GM21825 (cell line): ENCODE measurements around the gene ASIC2.

Source experiments
- ATAC-seq: cut with Tn5 transposase; IDR thresholded peaks from one replicate; pipeline ENCODE4 v1.9.1; 2021; ENCODE audit warnings: mild to moderate bottlenecking, moderate library complexity; ENCODE audit not compliant: unreplicated experiment

ASIC2 gene

GRCh38 chr17:33205552-33205951, 87.5 kb downstream of the ASIC2 start:
- no peak for ATAC-seq

GRCh38 chr17:33204701-33205100, 88.4 kb downstream of the ASIC2 start:
- ATAC-seq, result no peak

GRCh38 chr17:33204156-33204555, 88.9 kb downstream of the ASIC2 start:
- ATAC-seq, result no peak

GRCh38 chr17:33202796-33203495, 90.1 kb downstream of the ASIC2 start:
- ATAC-seq, result no peak

DNA sequence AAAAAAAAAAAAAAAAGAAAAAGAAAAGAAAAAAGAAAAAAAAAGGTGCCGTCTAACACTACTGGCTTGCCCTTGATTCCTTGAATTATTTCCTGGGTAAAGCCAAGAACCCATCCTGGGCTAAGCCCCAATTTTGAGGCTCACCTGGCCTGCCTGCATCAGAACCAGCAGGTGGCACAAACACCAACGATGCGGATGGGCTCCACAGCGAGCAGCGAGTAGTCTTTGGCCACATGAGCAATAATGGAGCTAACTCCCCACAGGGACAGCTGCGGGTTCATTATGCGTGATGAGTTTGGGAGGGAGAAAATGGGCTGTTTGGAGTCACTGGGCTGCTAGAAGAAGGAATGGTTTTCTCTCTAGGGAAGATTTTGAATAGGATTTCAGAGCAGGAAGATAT, 91.1 kb downstream of the ASIC2 start:
- no peak for ATAC-seq

DNA sequence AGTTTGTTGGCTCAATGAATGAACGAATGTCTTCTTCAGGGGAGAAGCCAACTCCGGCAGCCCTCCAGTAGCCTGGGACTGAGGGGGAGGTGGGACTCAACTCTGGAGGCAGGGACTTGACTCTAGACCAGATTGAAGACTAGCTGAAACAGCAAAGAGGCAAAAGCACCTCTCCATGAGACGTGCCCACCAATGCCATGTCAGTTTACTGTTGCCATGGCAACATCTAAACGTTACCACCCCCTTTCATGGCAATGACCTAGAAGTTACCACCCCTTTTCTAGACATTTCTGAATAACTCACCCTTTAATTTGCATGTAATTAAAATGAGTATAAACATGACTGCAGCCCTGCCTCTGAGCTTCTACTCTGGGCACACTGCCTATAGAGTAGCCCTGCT, 91.8 kb downstream of the ASIC2 start:
- ATAC-seq, result no peak

DNA sequence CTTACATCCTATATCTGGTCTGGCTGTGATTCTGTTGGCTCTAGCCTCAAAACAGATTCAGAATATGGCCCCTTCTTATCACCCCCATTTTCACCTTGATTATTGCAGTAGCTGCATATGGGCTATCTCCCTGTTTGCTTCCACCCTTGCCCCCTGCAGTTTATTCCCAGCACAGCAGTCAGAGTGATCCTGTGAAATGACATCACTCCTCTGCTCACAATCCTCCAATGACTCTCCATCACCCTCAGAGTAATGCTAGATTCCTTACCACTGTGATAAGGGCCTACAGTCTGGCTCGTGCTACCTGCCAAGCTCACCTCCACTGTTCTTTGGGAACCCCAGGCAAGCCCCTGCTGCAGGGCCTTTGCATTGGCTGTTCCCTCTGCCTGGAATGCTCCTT, 92.5 kb downstream of the ASIC2 start:
- no peak for ATAC-seq

GRCh38 chr17:33199571-33200510, 93.3 kb downstream of the ASIC2 start:
- ATAC-seq, result no peak

- no peak for ATAC-seq
Measured at GRCh38 chr17:33198954-33199353, 94.1 kb downstream of the ASIC2 start.

DNA sequence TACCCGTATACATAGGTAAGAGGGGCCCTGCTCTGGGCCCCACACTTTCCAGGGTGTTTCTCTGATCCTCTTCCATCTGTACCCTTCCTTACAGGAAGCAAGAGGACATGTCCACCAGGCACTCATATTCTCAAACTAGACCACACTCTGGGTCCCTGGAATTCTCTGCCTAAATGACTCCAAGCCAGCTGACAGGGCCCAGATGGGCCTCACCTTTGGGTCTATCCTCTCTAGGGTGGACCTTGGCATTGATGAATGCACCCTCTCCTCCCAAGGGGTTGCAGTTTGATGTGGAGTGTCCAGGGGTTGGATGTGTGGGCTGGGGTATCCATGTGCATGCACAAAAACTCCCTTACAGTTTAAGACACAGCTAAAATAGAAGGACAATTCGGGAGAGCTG, 95.8 kb downstream of the ASIC2 start:
- ATAC-seq, result no peak

DNA sequence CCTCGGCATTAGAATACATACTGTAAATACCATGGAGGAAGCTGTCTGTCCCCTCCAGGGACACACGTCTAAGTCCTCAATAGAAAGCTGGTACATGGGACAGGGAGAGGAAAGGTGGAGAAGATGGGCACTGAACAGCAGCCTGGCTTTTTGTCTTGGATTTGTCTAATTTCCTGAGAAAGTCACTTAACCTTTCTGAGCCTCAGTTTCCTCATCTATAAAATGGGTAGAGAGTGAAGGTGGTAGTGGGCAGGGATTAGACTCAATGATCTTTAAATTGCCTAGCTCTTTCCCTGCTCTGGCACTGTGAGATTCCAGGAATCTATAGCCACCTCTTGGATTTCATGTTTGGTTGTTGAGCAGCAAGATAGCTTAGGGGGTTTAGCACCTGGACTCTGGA, 96.2 kb downstream of the ASIC2 start:
- no peak for ATAC-seq

DNA sequence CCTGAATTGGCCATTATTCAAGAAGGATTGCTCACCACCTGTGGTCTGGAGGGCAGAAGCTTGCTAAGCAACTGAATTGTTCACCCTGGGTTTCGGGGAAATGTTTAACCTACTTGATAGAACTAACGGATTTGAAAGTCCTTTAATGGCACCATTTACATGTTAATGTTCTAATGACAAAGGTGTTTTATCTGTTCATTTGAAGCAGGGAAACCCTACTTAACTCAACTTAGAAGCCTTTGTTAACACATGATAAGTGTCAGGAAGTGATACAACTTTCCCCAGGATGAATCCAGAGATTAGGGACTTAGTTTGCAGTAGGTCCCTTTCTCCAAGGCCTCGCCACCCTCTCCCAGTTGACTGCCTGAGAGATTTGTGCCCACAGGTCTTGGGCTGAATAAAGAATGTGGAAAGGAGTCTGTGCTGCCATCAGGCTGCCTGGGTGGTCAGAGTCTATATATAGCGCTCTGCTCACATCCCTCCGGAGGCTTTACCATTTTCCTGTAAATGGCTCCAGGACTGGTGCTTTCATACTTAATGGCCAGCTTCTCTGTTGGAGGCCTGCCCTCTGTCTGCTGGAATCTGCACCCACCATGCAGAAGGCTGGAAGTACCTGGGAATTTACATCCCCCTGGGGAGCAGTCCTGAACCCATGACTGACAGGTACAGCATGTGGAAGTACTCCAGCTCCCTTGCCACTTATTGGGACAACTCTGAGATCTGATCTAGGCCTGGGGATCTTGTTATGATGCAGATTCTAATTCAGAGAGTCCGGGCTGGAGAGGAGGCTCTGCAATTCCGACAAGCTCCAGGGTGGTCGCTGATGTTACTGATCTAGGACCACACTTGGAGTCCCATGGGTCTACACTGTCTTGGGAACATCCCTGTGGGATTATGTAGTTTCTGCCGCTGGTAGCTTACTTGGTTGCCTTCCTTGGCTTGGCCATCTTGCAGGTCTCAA, 99.9 kb downstream of the ASIC2 start:
- no peak for ATAC-seq

- ATAC-seq, result no peak
Measured at GRCh38 chr17:33183487-33184026, 109.5 kb downstream of the ASIC2 start.

DNA sequence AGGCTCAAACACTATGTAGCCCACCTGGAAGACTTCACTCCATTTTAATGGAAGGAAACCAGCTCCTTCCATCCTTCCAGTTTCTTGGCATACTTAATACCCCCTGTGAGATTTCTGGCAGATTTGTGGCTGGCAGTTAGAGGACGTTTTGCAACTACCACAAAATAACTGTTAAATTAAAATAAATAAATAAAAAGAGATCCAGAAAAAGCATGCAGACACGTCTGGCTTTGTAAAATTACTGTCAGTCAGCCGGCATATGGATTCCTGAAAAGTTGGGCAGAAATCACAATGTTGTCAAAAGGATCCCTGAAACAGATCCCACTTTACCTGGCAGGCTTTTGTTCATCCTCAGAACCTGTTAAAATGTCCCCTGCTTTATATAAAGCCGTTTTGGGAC, 113.9 kb downstream of the ASIC2 start:
- ATAC-seq, result no peak

- no peak for ATAC-seq
Measured at GRCh38 chr17:33178681-33179080, 114.4 kb downstream of the ASIC2 start.

DNA sequence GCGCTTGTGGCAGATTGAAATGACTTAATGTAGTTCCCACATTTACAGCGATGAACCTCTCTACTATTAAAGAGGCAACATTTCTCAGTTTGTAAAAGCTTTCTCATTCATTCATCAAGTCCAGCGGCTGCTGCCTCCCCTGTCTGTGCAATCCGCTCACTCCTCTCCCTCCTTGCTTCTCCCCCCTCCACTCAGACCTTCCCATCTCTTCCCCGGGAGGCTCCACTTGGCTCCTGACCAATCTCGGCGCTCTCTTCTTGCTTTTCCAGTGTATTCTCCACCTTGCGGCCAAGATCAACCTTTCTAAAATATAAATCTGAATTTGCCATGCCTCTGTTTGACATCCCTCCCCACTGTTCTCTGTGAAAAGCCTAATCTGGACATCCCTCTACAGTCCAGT, 117.5 kb downstream of the ASIC2 start:
- ATAC-seq, result no peak

DNA sequence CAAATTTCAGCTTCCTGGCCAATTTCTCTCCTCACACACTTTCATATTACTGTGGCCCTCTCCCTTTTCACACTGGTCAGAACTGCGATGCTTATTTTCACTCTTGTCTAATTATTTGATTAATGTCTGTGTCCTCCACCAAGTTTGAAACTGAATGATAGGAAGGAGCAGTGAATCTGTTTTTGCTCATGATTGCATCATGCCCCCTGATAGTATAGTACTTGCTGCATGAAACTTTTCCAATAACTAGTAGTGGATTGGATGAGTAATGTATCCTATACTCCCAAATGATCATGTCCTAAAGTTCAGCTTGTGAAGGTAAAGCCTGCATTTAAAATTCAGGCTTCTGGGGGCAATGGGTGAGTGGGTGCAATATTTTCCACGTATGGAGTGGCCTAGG, 121.2 kb downstream of the ASIC2 start:
- no peak for ATAC-seq

DNA sequence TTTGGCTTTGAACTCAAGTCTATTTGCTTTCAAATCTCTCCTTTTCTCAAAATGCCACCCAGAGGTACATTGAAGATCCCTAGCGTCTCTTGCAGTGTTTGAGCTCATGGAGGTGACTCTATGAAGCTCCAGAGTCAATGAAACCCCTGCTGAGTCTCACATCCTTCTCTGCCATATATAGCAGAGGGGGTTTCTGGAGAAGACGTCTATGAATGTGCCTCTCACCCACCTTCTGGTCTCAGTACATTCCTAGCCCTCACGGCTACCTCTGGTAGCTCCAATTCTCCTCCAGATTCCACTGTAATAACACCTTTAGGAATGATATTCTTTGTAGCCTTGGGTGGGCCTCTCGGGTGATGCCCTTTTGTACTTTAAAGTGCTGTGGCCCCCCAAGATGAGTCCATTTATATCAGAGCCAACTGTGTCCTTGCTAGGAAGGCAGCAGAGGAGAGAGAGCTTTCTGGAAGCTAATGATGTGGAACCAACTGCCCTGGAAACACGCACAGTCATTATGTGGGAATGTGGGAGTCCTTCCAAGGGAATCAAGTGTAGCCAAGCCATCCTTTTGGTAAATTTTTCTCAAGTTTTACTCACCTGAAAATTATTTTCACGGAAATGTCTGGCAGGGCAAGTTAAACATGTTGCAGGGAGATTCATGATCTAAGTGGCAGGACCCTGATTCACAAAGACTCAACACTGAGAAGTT, 123.4 kb downstream of the ASIC2 start:
- ATAC-seq, result no peak

- ATAC-seq, result no peak
Measured at GRCh38 chr17:33167736-33168135, 125.4 kb downstream of the ASIC2 start.

- ATAC-seq, result no peak
Measured at GRCh38 chr17:33166472-33166871, 126.6 kb downstream of the ASIC2 start.
